GM19239 (cell line): ENCODE measurements around the gene TRUB2.
A peak's percentile ranks its signal among the peaks of the same experiment; 100 is the strongest.

Source experiments
- DNase-seq: peaks from one replicate; pipeline ENCODE4 v3.0.0; 2011; ENCODE audit warnings: low spot score; ENCODE audit not compliant: insufficient read length
- FAIRE-seq: peaks from 2 replicates; lab custom pipeline; 2011; peaks lifted over from hg19 to GRCh38; lab: Jason Lieb, UNC

Gene TRUB2, protein sequence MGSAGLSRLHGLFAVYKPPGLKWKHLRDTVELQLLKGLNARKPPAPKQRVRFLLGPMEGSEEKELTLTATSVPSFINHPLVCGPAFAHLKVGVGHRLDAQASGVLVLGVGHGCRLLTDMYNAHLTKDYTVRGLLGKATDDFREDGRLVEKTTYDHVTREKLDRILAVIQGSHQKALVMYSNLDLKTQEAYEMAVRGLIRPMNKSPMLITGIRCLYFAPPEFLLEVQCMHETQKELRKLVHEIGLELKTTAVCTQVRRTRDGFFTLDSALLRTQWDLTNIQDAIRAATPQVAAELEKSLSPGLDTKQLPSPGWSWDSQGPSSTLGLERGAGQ

DNA sequence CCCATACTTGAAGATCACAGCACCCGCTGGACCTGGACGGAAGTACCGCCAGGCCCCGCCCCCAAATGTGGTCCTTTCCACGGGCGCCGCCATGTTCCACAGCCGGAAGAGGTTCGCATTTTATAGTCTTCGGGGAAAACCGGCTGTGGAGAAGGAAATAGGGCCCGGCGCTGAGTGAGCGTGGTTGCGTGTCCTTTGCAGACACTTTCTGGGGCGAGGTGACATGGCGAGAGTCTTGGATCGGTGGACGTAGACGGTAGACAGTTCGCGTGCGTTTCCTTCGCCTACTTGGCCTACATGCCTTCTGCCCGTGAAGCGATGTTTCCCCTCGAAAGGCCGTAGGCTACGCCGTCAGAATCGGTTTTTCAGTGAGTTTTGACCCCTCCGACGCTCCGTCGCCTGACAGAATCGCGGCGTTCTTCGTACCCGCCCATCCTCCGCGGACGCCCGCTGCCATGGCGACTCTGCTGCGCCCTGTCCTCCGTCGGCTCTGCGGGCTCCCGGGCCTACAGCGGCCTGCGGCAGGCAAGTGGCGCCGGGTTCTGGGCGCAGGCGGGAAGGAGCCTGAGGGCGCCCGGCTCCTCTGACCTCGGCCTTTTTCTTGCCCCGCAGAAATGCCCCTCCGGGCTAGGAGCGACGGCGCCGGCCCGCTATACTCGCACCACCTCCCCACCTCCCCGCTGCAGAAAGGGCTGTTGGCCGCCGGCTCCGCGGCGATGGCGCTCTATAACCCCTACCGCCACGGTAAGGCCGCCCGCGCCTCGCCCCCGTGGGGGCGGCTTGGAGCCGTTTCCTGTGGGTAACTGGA is at the start of gene TRUB2, which contains the start of gene COQ4:
Gene TRUB2 (minus strand): TSS at position 44 of the 808 bp plus-strand sequence. CDS start 39 bp downstream, at position 5.
Gene COQ4 (plus strand): TSS at position 436 of the 808 bp plus-strand sequence. CDS start 20 bp downstream, at position 456.
- FAIRE-seq (peak; percentile 85), DNase-seq (peak; percentile 89)

GRCh38 chr9:128371630-128372117 is 49.4 kb upstream of the TRUB2 start:
- no peak for DNase-seq
- FAIRE-seq, result peak; percentile 14

- DNase-seq (peak; percentile 98), FAIRE-seq (peak; percentile 94)
Measured at GRCh38 chr9:128370752-128371629, 48.7 kb upstream of the TRUB2 start, which contains the start of gene URM1. Gene URM1 (plus strand): TSS chr9:128371374. CDS start chr9:128371381, 7 bp downstream.

DNA sequence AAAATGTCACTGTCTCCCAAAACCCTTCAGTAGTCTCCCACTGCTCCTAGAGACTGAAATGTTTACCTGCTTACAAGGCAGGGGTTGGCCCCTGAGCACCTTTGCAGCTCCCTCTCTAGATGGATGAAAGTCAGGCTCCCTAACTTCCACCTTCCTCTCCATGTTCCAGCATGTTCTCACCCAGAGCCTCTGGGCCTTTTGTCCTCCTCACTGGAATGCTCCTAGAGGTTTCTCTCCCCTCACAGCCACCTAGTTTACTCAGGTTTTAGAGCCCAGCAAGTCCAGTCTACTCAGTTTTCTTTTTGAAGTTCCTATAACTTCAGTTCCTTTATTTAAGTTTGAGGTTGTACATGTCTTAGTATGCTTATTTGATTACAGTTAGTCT is 48.1 kb upstream of the TRUB2 start:
- no peak for DNase-seq

GRCh38 chr9:128369024-128369706 is 46.9 kb upstream of the TRUB2 start:
- FAIRE-seq (no peak), DNase-seq (no peak)

More for the DNA sequence above, 48.1 kb upstream of the TRUB2 start:
- no peak for FAIRE-seq

- DNase-seq (no peak), FAIRE-seq (no peak)
Measured at GRCh38 chr9:128365525-128365924, 43.3 kb upstream of the TRUB2 start.

GRCh38 chr9:128362774-128363173 is 40.5 kb upstream of the TRUB2 start:
- FAIRE-seq (no peak), DNase-seq (no peak)

DNA sequence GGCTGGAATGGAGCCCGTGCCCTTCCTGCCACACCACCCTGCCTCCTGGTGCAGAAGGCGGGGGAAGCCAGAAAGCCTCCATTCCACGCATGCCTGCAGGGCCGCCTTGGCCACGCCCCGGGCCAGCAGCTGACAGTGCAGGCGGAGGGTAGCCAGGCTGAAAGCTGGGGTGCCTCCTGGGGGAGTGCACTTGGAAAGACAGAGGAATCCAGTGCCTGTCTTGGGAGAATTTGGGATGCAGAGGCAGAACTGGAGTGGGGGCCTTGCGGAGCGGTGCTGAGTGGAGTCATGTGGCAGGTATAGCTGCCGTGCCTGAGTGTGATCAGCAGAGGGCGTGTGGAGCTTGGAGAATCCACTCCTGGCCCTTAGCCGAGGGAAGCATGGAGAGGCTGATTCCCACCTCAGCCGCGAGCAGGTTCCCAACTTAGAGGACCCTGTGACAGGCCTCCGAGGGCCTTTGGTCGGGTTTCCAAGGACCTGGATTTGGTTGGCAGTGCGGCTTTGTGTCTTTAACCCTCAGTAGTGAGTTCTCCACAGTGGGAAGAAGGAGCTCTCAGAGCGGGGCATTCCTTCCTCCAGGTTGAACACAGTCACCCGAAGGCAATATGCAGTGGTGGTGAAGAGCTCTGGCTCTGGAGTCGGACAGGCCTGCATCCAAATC is 39.9 kb upstream of the TRUB2 start:
- peak; percentile 85 for DNase-seq
- peak; percentile 92 for FAIRE-seq

DNA sequence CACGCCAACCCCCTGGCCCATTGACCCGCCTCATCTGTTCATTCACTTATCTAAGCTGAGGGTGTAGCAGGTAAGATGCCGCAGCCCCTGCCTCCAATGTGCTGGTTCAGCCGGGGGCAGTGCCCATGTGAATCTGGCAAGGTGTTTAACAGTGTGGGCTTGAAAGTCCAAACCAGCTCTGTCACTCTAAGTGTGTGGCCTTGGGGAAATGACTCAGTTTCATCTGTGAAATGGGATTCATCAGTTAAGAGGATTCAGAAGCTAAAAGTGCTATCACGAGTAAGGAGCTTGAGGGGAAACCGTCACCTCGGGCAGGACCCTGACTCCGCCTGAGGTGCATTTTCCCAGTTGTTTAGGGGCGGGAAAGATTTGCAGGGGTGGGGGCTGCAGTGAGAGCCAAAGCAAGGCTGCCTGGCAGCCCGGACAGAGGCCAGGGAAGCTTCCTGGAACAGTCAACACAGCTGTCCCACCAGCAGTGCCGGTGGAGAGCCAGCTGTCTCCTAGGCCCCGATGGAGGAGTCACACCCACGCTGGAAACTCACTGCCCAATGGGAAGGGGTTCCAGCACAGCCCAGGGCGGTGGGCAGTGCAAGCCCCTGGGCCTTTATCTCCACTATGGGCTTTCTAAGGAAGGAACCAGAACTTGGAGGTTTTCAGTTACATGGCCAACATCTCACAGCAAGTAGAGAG is 39.2 kb upstream of the TRUB2 start:
- FAIRE-seq (no peak), DNase-seq (no peak)

DNA sequence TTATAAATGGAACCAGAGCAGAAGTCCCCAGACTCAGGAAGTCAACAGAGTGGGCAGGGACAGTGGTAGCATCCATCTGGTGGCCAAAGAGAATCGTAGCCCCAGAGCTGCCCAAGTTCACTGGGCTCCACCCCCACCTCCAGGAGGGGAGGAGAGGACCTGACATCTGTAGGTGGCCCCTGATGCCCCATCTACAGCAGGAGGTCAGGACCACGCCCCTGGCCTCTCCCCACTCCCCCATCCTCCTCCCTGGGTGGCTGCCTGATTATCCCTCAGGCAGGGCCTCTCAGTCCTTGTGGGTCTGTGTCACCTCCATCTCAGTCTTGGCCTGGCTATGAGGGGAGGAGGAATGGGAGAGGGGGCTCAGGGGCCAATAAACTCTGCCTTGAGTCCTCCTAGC is 38.6 kb upstream of the TRUB2 start:
- DNase-seq, result no peak
- FAIRE-seq, result no peak

DNA sequence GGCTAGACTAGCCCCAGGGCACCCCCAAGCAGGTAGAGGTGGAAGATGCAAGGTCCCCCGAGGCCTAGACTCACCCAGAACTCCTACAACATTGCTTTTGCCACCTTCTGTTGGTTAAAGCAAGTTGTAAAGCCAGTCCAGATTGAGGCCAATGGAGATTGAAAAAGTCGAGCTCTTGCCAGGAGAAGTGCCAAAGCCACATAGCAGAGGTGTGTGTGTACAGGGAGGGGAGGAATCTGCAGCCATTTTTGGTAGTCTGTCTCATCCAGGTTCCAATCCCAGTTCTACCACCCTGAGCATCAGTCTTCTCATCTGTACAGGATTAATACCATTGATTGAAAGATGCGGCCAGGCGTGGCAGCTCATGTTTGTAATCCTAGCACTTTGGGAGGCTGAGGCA is 36.6 kb upstream of the TRUB2 start:
- DNase-seq (no peak), FAIRE-seq (no peak)

DNA sequence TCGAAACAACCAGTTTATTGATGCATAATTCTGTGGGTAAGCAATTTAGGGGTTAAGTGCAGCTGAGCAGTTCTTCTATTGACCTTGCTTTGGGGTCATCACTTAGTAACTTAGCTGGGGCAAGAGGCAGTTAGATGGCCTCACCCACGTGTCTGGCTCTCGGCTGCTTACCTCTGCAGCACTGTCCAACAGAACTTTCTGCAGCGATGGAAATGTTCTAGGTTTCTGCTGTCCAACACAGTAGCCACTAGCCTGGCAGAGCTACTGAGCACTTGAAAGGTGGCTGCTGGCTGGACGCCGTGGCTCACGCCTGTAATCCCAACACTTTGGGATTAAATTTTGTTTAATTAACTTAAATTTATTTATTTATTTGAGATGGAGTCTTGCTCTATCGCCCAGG is 35.8 kb upstream of the TRUB2 start:
- no peak for FAIRE-seq
- DNase-seq, result no peak

GRCh38 chr9:128355451-128355850 is 33.2 kb upstream of the TRUB2 start:
- DNase-seq (no peak), FAIRE-seq (no peak)

- DNase-seq, result no peak
- no peak for FAIRE-seq
Measured at GRCh38 chr9:128349772-128350171, 27.5 kb upstream of the TRUB2 start.

- no peak for FAIRE-seq
- no peak for DNase-seq
Measured at GRCh38 chr9:128349125-128349524, 26.9 kb upstream of the TRUB2 start.

DNA sequence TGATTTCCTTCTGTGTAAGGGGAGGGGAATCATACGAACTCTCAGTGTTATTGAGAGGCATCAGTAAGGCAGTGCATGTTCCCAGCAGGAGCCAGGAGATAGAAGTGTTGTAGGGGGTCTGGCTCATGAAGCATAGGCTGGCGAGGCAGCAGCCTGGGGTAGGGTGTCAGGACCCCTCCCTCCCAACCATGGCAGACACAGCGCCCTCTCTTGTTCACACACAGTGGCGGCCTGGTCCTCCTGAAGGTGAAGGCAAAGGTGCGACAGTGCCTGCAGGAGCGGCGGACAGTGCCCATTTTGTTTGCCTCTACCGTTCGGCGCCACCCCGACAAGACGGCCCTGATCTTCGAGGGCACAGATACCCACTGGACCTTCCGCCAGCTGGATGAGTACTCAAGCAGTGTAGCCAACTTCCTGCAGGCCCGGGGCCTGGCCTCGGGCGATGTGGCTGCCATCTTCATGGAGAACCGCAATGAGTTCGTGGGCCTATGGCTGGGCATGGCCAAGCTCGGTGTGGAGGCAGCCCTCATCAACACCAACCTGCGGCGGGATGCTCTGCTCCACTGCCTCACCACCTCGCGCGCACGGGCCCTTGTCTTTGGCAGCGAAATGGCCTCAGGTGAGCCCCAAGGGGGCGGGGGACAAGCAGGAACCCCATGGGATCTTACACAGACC is 22.8 kb upstream of the TRUB2 start:
- FAIRE-seq (no peak), DNase-seq (no peak)

DNA sequence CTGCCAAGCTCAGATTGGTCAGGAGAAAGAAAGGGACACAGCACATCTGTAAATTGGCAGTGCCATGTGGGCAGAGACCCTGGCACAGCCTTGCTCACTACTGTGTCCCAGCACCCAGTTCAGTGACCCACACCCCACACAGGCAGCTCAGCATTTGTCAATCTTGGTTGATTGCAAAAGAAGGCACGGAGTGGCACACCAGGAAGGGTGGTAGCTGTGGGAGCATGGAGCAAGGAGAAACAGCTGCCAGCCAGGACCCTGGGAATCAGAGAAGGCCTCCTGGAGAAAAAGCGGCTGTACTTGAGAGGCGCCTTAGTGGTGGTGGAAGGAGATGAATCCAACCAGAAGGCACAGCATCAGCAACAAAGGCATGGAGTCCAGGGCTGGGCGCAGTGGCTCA is 21.6 kb upstream of the TRUB2 start:
- no peak for DNase-seq
- FAIRE-seq, result no peak
